ENCODE results near the gene BMP5. TPM values are rescaled to one million over a fixed set of nuclear protein-coding genes. Genes with fewer than 3 reads are reported as not detected.

Gene BMP5
- total and polyA plus RNA-seq, 4 donors = 1.2 to 88.7 (median 6.4) TPM

DNA sequence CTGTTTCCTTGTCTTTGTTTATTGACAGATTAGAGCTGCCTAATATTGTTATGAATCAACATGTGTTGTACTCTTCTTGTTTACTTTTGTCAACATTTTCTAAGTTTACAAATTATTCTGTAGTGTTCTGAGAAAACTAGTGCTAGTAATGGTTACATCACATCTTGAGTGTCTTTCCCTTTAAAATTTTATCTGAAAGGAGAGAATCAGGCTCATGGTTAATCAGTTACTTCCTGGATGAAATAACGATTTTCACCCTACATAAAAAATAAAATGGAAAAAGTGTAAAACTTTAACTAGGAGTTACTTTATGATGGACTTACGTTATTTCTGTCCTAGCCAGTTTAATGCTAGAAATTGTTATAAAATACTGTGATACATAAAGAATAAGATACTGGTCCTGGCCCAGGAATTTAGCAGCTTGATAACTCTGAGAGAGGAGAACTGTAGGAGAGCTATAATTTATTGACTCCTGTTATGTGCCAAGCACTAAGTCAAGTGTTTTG is 26.4 kb upstream of the BMP5 start:
- WGBS, 2 donors = 54 to 63% methylated on average over 2 of the region's 2 CpGs

DNA sequence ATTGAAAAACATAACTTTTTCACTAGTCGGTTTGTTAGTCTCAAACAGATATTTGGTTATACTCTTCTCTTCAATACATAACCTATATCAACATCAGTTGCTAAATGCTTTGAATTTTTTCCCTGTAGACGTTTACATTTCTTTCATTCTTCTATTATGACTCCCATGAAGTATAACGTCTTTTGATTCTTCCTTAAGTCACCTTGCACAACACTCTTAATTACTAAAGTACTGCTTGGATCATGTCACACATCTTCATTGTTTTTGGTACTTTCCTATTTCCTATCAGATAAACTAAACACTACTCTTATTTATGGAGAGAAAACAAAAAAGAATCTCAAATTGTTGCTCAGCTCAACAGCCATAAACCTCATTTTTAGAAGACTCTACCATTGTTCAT is 23.0 kb upstream of the BMP5 start:
- WGBS, 2 donors = 45 to 59% methylated on average over 3 of the region's 3 CpGs
- Histone ChIP-seq H3K36me3 (ENCODE audit: control insufficient read depth in 4 of 4, insufficient read depth in 4 of 4, low read length in 4 of 4) (no peaks in the 10 kb centered on the region), H3K9ac (ENCODE audit: insufficient read depth in 1 of 2, low read length in 2 of 2) (no peak overlapping the region), H3K4me1 (ENCODE audit: control insufficient read depth in 5 of 5, insufficient read depth in 5 of 5, low read length in 5 of 5) (peaks cover 0 to 4% (median 0%) of the 10 kb centered on the region in 5 donors), H3K9me3 (ENCODE audit: control insufficient read depth in 4 of 4, insufficient read depth in 3 of 4, low read length in 3 of 4) (no peaks in the 10 kb centered on the region), H3K27ac (ENCODE audit: low read depth in 1 of 2, low read length in 1 of 2) (no peak overlapping the region), H3K4me3 (no peak overlapping the region), H3K27me3 (ENCODE audit: control insufficient read depth in 3 of 3, insufficient read depth in 3 of 3, low read length in 2 of 3) (no peaks in the 10 kb centered on the region)
- DNase-seq (no peak), ATAC-seq (ENCODE audit: insufficient read depth, low FRiP score) (no peak)
- TF ChIP-seq, protein P1, sequence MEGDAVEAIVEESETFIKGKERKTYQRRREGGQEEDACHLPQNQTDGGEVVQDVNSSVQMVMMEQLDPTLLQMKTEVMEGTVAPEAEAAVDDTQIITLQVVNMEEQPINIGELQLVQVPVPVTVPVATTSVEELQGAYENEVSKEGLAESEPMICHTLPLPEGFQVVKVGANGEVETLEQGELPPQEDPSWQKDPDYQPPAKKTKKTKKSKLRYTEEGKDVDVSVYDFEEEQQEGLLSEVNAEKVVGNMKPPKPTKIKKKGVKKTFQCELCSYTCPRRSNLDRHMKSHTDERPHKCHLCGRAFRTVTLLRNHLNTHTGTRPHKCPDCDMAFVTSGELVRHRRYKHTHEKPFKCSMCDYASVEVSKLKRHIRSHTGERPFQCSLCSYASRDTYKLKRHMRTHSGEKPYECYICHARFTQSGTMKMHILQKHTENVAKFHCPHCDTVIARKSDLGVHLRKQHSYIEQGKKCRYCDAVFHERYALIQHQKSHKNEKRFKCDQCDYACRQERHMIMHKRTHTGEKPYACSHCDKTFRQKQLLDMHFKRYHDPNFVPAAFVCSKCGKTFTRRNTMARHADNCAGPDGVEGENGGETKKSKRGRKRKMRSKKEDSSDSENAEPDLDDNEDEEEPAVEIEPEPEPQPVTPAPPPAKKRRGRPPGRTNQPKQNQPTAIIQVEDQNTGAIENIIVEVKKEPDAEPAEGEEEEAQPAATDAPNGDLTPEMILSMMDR (IDR thresholded peaks at IDR 0.05; ENCODE audit: control extremely low read depth, extremely low read depth) = no peak

More for the DNA sequence above, 26.4 kb upstream of the BMP5 start:
- Histone ChIP-seq H3K36me3 (ENCODE audit: control insufficient read depth in 4 of 4, insufficient read depth in 4 of 4, low read length in 4 of 4) (no peaks in the 10 kb centered on the region), H3K4me3 (no peak overlapping the region), H3K9ac (ENCODE audit: insufficient read depth in 1 of 2, low read length in 2 of 2) (no peak overlapping the region), H3K27me3 (ENCODE audit: control insufficient read depth in 3 of 3, insufficient read depth in 3 of 3, low read length in 2 of 3) (no peaks in the 10 kb centered on the region), H3K9me3 (ENCODE audit: control insufficient read depth in 4 of 4, insufficient read depth in 3 of 4, low read length in 3 of 4) (no peaks in the 10 kb centered on the region), H3K27ac (ENCODE audit: low read depth in 1 of 2, low read length in 1 of 2) (no peak overlapping the region), H3K4me1 (ENCODE audit: control insufficient read depth in 5 of 5, insufficient read depth in 5 of 5, low read length in 5 of 5) (peaks cover 0 to 4% (median 0%) of the 10 kb centered on the region in 5 donors)
- no peak for ATAC-seq (ENCODE audit: insufficient read depth, low FRiP score)
- no peak for DNase-seq
- TF ChIP-seq, protein P1 (IDR thresholded peaks at IDR 0.05; ENCODE audit: control extremely low read depth, extremely low read depth) = no peak

DNA sequence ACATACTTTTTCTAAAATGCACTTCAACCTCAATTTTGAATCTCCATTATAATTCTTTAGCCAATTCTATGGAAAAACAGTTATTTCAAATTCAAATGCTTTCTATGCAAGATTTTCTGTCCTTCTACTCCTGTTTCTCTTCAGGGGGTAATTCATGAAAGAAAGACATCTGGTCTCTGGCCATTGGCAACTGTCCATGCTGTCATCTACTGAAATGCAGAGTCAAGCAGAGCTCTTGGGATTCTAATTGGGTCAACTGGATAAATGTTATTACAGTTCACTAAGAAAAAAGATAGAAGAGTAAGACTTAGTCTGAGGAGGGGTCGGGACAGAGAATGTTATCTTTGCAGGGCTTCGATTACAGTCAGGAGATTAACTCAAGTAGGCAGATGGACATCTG is 22.0 kb upstream of the BMP5 start:
- Histone ChIP-seq H3K27me3 (ENCODE audit: control insufficient read depth in 3 of 3, insufficient read depth in 3 of 3, low read length in 2 of 3) (no peaks in the 10 kb centered on the region), H3K4me1 (ENCODE audit: control insufficient read depth in 5 of 5, insufficient read depth in 5 of 5, low read length in 5 of 5) (peaks cover 0 to 4% (median 0%) of the 10 kb centered on the region in 5 donors), H3K9ac (ENCODE audit: insufficient read depth in 1 of 2, low read length in 2 of 2) (no peak overlapping the region), H3K9me3 (ENCODE audit: control insufficient read depth in 4 of 4, insufficient read depth in 3 of 4, low read length in 3 of 4) (no peaks in the 10 kb centered on the region), H3K36me3 (ENCODE audit: control insufficient read depth in 4 of 4, insufficient read depth in 4 of 4, low read length in 4 of 4) (no peaks in the 10 kb centered on the region), H3K27ac (ENCODE audit: low read depth in 1 of 2, low read length in 1 of 2) (no peak overlapping the region), H3K4me3 (no peak overlapping the region)
- 62 to 78% methylated on average over 2 of the region's 2 CpGs for WGBS, 2 donors
- ATAC-seq (ENCODE audit: insufficient read depth, low FRiP score) (no peak), DNase-seq (no peak)
- TF ChIP-seq, protein P1 (IDR thresholded peaks at IDR 0.05; ENCODE audit: control extremely low read depth, extremely low read depth) = no peak

Measured in lung (tissue), 12 donors.